H1 (cell line): ENCODE results near the gene CDK5R1. TPM values are rescaled to one million over a fixed set of nuclear protein-coding genes. Genes with fewer than 3 reads are reported as not detected.

Source experiments
- BRCA1 ChIP-seq: IDR thresholded peaks from 2 replicates; pipeline ENCODE4 v1.6.1; 2012; ENCODE audit warnings: low read depth, low read length, improper control_type of control experiment
- POU5F1 ChIP-seq: IDR thresholded peaks from 2 replicates; pipeline ENCODE4 v1.6.1; 2011; ENCODE audit warnings: low read depth, mild to moderate bottlenecking, low read length, moderate library complexity
- RFX5 ChIP-seq: IDR thresholded peaks from 2 replicates; pipeline ENCODE4 v1.6.1; 2011; ENCODE audit warnings: low read depth, low read length, improper control_type of control experiment, borderline replicate concordance
- polyA plus RNA-seq, 7 experiments: library from polyadenylated mRNA; depleted of rRNA in 3 of 7; stranded (reverse) in 5 of 7; unstranded in 2 of 7; fragments of >200 nt in 5 of 7; fragments of 200-250 nt in 2 of 7; gene quantifications; 1 replicate in 5 of 7; 2 replicates in 1 of 7; 4 replicates in 1 of 7; pipeline versions ENCODE4 v1.2.1 to v1.2.3, GENCODE V29; 2011 to 2013; ENCODE audit warnings: missing spikeins in 2 of 7, mixed read lengths in 2 of 7
- total RNA-seq: library from RNA; stranded (reverse); fragmentation: NEBNext Ultra II Directional; extraction: Animal tissue kit (Norgen Biotek cat#: 25700); gene quantifications from 2 replicates; pipeline ENCODE4 v1.2.1, GENCODE V29; 2021

Gene CDK5R1
- total and polyA plus RNA-seq, 2 of the 8 experiments (the other 6 are each of a cell fraction or from before 2014, with no cell fraction given), result 2.7 to 9.9 TPM

DNA sequence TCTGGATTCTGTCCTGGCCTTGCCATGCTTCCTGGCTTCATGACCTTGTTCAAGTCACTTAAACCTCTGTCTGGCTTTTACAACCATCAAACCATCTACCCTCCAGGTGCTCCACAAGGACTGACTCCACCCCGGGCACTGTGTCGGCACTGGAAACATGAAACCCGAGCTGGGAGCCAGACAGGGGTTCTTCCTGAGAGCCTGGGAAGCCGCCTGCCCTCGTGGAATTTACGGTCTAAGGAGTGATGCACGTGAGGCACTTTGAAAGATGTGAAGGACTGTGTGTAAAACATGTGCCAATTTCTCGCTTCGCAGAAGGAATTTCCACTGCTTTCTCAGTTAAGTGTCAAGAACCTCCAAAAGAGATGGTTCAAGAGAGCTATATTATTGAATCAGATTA lies 11.6 kb downstream of the CDK5R1 start (continued):
- TF ChIP-seq POU5F1 (no peak), RFX5 (no peak), BRCA1 (no peak)
